ENCODE data around the gene DTD1. TPM values are rescaled to one million over a fixed set of nuclear protein-coding genes. Genes with fewer than 3 reads are reported as not detected.

Gene DTD1
- total RNA-seq, 1 donor from 2014 or later = 214 TPM

DNA sequence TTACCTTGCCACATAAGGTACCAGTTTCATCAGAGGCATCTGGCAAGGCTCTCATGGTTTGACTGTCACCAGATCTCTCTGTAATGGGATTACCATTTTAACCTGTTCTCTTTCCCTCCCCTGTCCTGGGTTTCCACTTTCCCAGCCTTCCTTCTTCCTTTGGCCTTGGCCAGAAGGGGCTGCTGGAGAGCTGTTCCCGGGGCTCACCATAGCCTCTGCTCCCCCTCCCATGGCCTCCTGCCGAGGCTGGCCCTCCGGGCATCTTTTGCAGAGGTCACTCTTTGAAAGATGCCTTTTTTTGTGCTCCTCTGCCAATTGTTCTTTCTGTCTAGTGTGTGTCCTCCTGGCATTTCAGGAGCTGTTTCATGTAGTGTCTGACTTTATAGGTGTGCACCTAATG is 125.0 kb downstream of the DTD1 start:
- no peak overlapping the region for H3K4me3 ChIP-seq (ENCODE audit: low read depth, low read length)
- DNase-seq (ENCODE audit: low read depth) = no peak
- no peaks in the 10 kb centered on the region for H3K36me3 ChIP-seq (ENCODE audit: control insufficient read depth, insufficient read depth, low read length)
- TF ChIP-seq, protein P1, sequence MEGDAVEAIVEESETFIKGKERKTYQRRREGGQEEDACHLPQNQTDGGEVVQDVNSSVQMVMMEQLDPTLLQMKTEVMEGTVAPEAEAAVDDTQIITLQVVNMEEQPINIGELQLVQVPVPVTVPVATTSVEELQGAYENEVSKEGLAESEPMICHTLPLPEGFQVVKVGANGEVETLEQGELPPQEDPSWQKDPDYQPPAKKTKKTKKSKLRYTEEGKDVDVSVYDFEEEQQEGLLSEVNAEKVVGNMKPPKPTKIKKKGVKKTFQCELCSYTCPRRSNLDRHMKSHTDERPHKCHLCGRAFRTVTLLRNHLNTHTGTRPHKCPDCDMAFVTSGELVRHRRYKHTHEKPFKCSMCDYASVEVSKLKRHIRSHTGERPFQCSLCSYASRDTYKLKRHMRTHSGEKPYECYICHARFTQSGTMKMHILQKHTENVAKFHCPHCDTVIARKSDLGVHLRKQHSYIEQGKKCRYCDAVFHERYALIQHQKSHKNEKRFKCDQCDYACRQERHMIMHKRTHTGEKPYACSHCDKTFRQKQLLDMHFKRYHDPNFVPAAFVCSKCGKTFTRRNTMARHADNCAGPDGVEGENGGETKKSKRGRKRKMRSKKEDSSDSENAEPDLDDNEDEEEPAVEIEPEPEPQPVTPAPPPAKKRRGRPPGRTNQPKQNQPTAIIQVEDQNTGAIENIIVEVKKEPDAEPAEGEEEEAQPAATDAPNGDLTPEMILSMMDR (IDR thresholded peaks at IDR 0.05; ENCODE audit: insufficient read depth, low read length, poor library complexity, severe bottlenecking) = no peak
- no peaks in the 10 kb centered on the region for H3K27me3 ChIP-seq (ENCODE audit: control insufficient read depth, insufficient read depth, low read length)

DNA sequence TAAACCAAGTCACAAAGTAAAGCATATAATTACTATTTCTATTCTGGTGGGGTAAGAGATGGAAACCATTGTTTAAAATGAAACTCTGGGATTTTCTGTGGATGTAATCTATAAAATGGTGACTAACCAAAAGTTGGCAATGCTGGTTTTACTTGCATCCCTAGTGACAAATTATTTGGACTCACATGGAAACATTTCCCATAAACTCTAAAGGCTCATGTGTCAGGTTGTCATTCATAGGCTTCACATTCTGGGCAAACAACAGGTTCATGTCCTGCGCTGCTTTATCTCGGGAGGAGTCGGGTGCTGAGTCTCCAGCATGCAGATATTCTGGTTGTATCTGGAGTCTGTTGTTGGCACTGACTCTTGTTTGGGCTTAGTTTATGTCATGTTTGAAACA is 127.7 kb downstream of the DTD1 start:
- Histone ChIP-seq H3K27me3 (ENCODE audit: control insufficient read depth, insufficient read depth, low read length) (no peaks in the 10 kb centered on the region), H3K36me3 (ENCODE audit: control insufficient read depth, insufficient read depth, low read length) (no peaks in the 10 kb centered on the region), H3K4me3 (ENCODE audit: low read depth, low read length) (no peak overlapping the region)
- TF ChIP-seq, protein P1 (IDR thresholded peaks at IDR 0.05; ENCODE audit: insufficient read depth, low read length, poor library complexity, severe bottlenecking) = no peak
- no peak for DNase-seq (ENCODE audit: low read depth)

DNA sequence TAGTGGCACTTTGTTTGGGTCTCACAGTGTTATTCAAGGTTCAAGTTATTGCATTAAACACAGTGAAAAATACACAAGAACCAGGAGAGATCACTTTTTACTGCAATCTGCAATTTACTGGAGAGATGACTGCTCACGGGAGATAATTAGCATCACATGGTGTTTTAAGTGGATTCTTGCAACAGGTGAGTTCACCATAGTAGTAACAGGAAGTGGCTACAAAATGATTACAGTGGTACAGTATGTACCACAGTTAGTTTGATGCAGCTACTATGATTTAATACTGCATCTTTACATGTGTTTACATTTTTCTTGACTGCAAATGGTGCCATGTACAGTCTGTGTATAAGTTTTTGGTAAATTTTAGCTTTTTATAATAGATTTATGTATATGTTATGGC is 129.2 kb downstream of the DTD1 start:
- Histone ChIP-seq H3K27me3 (ENCODE audit: control insufficient read depth, insufficient read depth, low read length) (no peaks in the 10 kb centered on the region), H3K36me3 (ENCODE audit: control insufficient read depth, insufficient read depth, low read length) (no peaks in the 10 kb centered on the region), H3K4me3 (ENCODE audit: low read depth, low read length) (no peak overlapping the region)
- TF ChIP-seq, protein P1 (IDR thresholded peaks at IDR 0.05; ENCODE audit: insufficient read depth, low read length, poor library complexity, severe bottlenecking) = no peak
- no peak for DNase-seq (ENCODE audit: low read depth)

DNA sequence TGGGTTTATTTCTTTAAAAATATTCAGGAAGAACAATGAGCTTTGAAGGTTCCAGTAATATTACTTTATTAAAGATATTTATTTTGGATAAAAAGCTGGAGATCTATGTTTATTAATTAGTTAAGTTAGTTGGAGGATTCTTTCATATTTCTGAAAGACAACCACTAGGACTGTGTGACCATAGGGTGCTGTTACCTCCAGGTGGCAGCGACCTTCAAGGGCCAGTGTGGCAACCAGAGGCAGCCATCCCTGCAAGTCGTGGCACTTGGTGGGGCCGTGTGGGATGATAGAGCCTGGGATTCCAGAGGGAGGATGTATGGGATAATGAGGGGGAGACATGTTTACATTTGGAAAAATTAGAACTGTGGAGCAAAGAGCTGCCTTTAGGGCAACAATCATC is 130.3 kb downstream of the DTD1 start:
- Histone ChIP-seq H3K4me3 (ENCODE audit: low read depth, low read length) (no peak overlapping the region), H3K27me3 (ENCODE audit: control insufficient read depth, insufficient read depth, low read length) (no peaks in the 10 kb centered on the region), H3K36me3 (ENCODE audit: control insufficient read depth, insufficient read depth, low read length) (no peaks in the 10 kb centered on the region)
- TF ChIP-seq, protein P1 (IDR thresholded peaks at IDR 0.05; ENCODE audit: insufficient read depth, low read length, poor library complexity, severe bottlenecking) = no peak
- DNase-seq (ENCODE audit: low read depth) = no peak

DNA sequence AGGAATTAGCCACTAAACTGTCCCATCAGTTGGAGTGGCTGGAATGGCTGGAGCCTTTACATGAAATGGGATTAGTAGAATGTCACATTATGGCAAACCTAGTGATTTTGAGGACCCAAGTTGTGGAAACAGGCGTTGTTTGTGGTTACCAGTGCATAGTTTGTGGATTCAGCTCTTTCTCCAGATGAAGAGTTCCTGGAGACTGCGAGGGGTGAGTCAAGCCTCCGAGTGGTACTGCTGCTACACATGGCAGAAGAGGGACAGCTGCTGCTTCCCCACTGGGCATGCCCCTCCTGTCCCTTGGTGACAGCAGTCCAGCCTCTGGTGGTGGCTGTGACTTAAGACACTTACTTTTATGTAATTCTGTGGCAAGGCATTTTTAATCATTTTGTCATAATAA is 131.6 kb downstream of the DTD1 start:
- no peak overlapping the region for H3K4me3 ChIP-seq (ENCODE audit: low read depth, low read length)
- no peak for DNase-seq (ENCODE audit: low read depth)
- H3K27me3 ChIP-seq (ENCODE audit: control insufficient read depth, insufficient read depth, low read length) = no peaks in the 10 kb centered on the region
- TF ChIP-seq, protein P1 (IDR thresholded peaks at IDR 0.05; ENCODE audit: insufficient read depth, low read length, poor library complexity, severe bottlenecking) = no peak
- no peaks in the 10 kb centered on the region for H3K36me3 ChIP-seq (ENCODE audit: control insufficient read depth, insufficient read depth, low read length)

DNA sequence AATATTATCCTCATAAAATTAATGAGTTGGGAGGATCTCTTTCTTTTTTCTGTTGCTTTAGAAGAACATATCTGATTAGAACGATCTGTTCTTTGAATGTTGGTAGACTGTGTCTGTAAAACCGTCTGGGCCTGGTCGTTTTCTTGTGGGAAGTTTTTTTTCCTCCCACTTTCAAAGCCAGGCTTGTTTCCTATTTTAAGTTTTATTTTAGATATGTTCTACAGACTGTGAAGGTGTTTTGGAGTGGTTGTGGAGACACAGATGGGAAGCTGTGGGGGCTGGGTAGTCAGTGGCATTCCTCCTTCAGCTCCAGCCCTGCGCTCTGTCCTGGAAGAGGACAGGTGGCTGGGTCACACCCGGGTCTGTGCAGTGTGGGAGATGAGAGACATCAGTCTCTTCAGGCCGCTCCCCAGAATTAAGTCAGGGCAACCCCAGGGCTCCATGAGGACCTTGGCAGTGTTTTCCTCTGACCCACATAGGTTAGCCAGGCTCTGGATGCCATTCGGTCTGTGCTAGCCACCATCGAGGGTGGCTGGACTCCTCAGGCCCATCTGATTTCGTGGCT is 133.8 kb downstream of the DTD1 start:
- no peaks in the 10 kb centered on the region for H3K36me3 ChIP-seq (ENCODE audit: control insufficient read depth, insufficient read depth, low read length)
- no peak for DNase-seq (ENCODE audit: low read depth)
- no peaks in the 10 kb centered on the region for H3K27me3 ChIP-seq (ENCODE audit: control insufficient read depth, insufficient read depth, low read length)
- no peak overlapping the region for H3K4me3 ChIP-seq (ENCODE audit: low read depth, low read length)
- TF ChIP-seq, protein P1 (IDR thresholded peaks at IDR 0.05; ENCODE audit: insufficient read depth, low read length, poor library complexity, severe bottlenecking) = no peak

Measured in kidney epithelial cell (primary cell).